Measurements from ENCODE around the gene FAM124A. TPM values are rescaled to one million over a fixed set of nuclear protein-coding genes. Genes with fewer than 3 reads are reported as not detected.
A peak's percentile ranks its signal among the peaks of the same experiment; 100 is the strongest.

Gene FAM124A
- total RNA-seq, 1 donor: 3.3 TPM

GRCh38 chr13:51213173-51213728, 8.9 kb upstream of the FAM124A start:
- no peak overlapping the region for H3K4me3 ChIP-seq (ENCODE audit: low read depth, low read length)
- TF ChIP-seq CTCF (IDR thresholded peaks at IDR 0.05; ENCODE audit: insufficient read depth, low read length): no peak
- no peak for DNase-seq (ENCODE audit: low read depth)

- no peak for DNase-seq (ENCODE audit: low read depth)
- no peak for TF ChIP-seq CTCF (IDR thresholded peaks at IDR 0.05; ENCODE audit: insufficient read depth, low read length)
- no peak overlapping the region for H3K4me3 ChIP-seq (ENCODE audit: low read depth, low read length)
Measured at GRCh38 chr13:51218626-51219025, 3.6 kb upstream of the FAM124A start.

GRCh38 chr13:51220706-51221105, 1.5 kb upstream of the FAM124A start:
- H3K4me3 ChIP-seq (ENCODE audit: low read depth, low read length): no peak overlapping the region
- no peak for TF ChIP-seq CTCF (IDR thresholded peaks at IDR 0.05; ENCODE audit: insufficient read depth, low read length)
- DNase-seq (ENCODE audit: low read depth): no peak

DNA sequence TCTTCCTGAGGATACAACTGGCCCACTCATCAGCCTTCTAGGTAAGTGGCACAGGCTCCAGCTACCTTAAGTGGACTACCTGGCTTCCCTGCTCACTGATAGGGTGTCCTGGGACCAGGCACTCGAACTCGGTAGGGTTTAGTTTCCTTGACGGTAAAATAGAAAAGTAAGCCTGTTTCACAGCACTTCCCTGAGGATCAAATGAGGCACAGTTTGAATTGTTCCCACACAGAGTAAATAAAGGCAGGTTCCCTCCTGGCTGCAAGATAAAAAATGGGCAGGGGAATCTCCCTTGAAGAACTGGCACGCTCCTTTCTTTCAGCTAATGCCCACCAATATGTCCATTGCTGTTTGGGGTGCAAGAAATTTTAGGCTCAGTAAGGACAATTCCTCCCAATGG, 1.1 kb upstream of the FAM124A start:
- DNase-seq (ENCODE audit: low read depth): no peak
- no peak for TF ChIP-seq CTCF (IDR thresholded peaks at IDR 0.05; ENCODE audit: insufficient read depth, low read length)
- H3K4me3 ChIP-seq (ENCODE audit: low read depth, low read length): no peak overlapping the region

DNA sequence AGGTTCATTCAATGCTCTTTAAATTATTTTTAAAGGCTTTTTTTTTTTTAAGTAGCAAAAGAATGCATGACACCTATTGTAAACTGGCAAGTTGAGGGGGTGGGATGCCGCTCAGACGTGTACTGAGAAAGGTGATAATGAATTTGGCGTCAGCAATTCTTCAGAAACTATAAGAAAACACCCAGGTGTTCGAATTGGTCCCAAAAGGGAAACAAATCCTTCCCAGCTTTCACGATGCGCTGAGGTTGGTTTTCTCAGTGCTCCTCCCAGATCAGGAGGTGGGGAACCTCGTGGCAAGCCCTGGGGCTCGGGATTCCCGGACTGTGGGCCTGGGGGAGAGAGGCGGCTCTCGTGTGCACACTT, 543 bp upstream of the FAM124A start:
- no peak for DNase-seq (ENCODE audit: low read depth)
- TF ChIP-seq CTCF (IDR thresholded peaks at IDR 0.05; ENCODE audit: insufficient read depth, low read length): no peak
- H3K4me3 ChIP-seq (ENCODE audit: low read depth, low read length): peak overlapping the region; percentile 88

DNA sequence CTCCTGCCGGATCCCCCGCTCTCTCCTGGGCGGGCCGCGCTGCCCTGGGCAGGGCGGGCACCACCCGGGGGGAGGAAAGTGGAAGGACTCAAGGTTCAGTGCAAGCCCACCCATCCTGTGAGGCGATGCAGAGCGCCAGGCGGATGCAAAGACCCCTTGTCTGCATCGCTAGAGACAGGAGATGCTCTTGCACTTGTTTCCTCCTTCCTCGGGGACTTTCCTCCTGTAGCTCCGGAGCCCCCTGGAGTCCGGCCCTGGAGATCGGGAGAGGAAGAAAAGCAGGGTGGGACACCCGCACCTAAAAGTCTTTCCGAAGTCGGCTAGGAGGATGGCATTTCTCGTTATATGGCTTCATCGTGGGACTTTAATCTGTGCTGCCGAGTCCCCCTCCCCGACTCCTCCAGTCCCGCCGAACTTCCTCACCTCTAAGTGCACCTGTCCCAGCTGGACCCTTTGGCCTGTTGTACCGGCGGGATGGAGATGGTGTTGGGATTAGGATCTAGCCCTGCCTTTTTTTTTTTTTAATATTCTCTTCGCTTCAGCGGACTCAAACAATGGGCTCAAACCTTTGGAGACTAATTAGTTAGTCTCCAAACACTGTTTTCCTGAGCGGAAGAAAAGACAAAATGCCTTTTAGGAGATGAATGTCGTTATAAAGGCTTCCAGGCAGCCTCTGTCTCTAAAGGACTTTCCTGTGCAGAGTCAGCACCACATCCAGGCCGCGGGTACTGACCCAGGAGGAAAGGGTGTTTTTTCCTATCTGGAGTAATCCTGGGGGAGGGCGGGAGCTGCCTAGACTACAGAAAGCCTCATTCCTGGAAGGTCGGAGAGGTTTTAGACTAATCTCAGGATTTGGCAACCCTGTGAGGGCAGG, 725 bp downstream of the FAM124A start:
- peak; percentile 46 for TF ChIP-seq CTCF (IDR thresholded peaks at IDR 0.05; ENCODE audit: insufficient read depth, low read length)
- H3K4me3 ChIP-seq (ENCODE audit: low read depth, low read length): peak overlapping the region; percentile 74
- no peak for DNase-seq (ENCODE audit: low read depth)
